CD4-positive, alpha-beta T cell (primary cell): ENCODE results near the gene CAMK4. TPM values are rescaled to one million over a fixed set of nuclear protein-coding genes. Genes with fewer than 3 reads are reported as not detected.
A peak's percentile ranks its signal among the peaks of the same experiment; 100 is the strongest.

Experiments used
- ATAC-seq: fragments of 200-7000 bp; cut with Tn5 transposase; one replicate; pipeline ENCODE4 v1.10.0; 2022; ENCODE audit warnings: mild to moderate bottlenecking; ENCODE audit not compliant: poor library complexity
- CTCF ChIA-PET: fragments of 350-600 bp; sonication (Branson Sonifier 250); formaldehyde crosslinking; loops from one replicate; lab custom pipeline; 2021; ENCODE audit warnings: antibody characterized with exemption, inconsistent platforms; lab: Charles Lee
- POLR2A ChIA-PET: fragments of 350-600 bp; sonication (Branson Sonifier 250); formaldehyde crosslinking; loops from one replicate; lab custom pipeline; 2021; ENCODE audit warnings: antibody characterized with exemption, inconsistent platforms; lab: Charles Lee
- DNase-seq, 14 experiments: peaks; one replicate each; pipeline ENCODE4 v3.0.0-alpha.2; 2013 to 2020; ENCODE audit warnings: mixed read lengths in 2 of 14
- H3K27ac ChIP-seq, 2 donors: one replicate each; pipeline versions ENCODE4 v1.5.1 to v1.7.0; 2013; ENCODE audit warnings: low read length in 2 of 2, low read depth in 1 of 2, mild to moderate bottlenecking in 1 of 2
- H3K27me3 ChIP-seq, 2 experiments: 1 replicate in 1 of 2; 2 replicates in 1 of 2; pipeline versions ENCODE4 v1.6.1 to v1.7.0; 2013; ENCODE audit warnings: low read length in 2 of 2, control low read depth in 1 of 2, mild to moderate bottlenecking in 1 of 2, moderate library complexity in 1 of 2; ENCODE audit not compliant: insufficient read depth in 2 of 2, control insufficient read depth in 1 of 2
- H3K36me3 ChIP-seq: one replicate; pipeline ENCODE4 v1.6.1; 2013; ENCODE audit warnings: low read length, control low read depth; ENCODE audit not compliant: insufficient read depth
- H3K4me1 ChIP-seq: one replicate; pipeline ENCODE4 v1.6.1; 2013; ENCODE audit warnings: low read length, control low read depth; ENCODE audit not compliant: insufficient read depth
- H3K4me3 ChIP-seq: one replicate; pipeline ENCODE4 v1.5.1; 2013; ENCODE audit warnings: mild to moderate bottlenecking, low read length, moderate library complexity
- H3K9me3 ChIP-seq, 2 experiments: 1 replicate in 1 of 2; 2 replicates in 1 of 2; pipeline versions ENCODE4 v1.6.1 to v1.7.0; 2013; ENCODE audit warnings: low read length in 2 of 2, mild to moderate bottlenecking in 2 of 2, control low read depth in 1 of 2, moderate library complexity in 1 of 2; ENCODE audit not compliant: control insufficient read depth in 1 of 2, insufficient read depth in 1 of 2
- H3K27ac Mint-ChIP-seq: one replicate; pipeline ENCODE4 v1.8.0; 2020; ENCODE audit warnings: mixed read lengths
- H3K27me3 Mint-ChIP-seq: one replicate; pipeline ENCODE4 v1.8.0; 2021; ENCODE audit warnings: mixed read lengths
- H3K36me3 Mint-ChIP-seq: one replicate; pipeline ENCODE4 v1.8.0; 2021; ENCODE audit warnings: low read depth, mixed read lengths
- H3K4me1 Mint-ChIP-seq: one replicate; pipeline ENCODE4 v1.8.0; 2021; ENCODE audit warnings: low read depth, mixed read lengths
- H3K4me3 Mint-ChIP-seq: one replicate; pipeline ENCODE4 v1.8.0; 2020; ENCODE audit warnings: mild to moderate bottlenecking, mixed read lengths
- H3K9me3 Mint-ChIP-seq: one replicate; pipeline ENCODE4 v1.8.0; 2020; ENCODE audit warnings: mixed read lengths
- CTCF ChIP-seq: fragments of 200-600 bp; IDR thresholded peaks from one replicate; pipeline ENCODE4 v1.8.0; 2022; ENCODE audit warnings: antibody characterized with exemption, mild to moderate bottlenecking
- intact Hi-C, 2 experiments: fragments of 100-400 bp; cut with DNase I in 1 of 2; cut with micrococcal nuclease in 1 of 2; formaldehyde crosslinking; loops; one replicate each; pipeline versions ENCODE4 v1.15.1 to v1.9.0; 2023 to 2025; cut with DNase I, micrococcal nuclease
- total RNA-seq, 174 experiments: library from RNA in 2 of 174; stranded (reverse) in 2 of 174; gene quantifications; one replicate each; pipeline ENCODE4 v1.2.3 and lab custom pipeline; 2021 to 2026

CAMK4 gene
- total RNA-seq, 2 experiments from 2014 or later: 202 to 225 TPM

GRCh38 chr5:111486926-111487325, 262.7 kb downstream of the CAMK4 start:
- CTCF ChIA-PET: no interaction called here

DNA sequence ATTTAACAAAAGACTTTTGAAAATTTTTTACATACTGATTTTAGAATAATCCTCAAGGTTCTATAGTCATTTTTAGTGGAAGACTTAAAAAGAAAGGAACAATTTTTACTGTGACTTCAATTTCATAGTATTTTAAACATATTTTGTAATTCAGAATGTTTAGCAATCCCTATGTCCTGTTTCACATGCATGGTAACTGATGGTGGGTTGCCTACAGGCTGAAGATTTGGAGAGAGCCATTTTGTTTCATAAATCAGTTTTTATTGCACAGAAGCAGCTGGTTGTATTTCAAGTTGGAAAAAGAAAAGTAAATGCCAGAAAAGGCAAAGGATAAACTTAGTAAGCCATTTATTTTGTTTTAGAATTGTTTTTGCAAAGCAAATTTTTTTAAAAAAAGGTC, 264.2 kb downstream of the CAMK4 start:
- H3K27ac Mint-ChIP-seq: no peak overlapping the region
- Histone ChIP-seq H3K9me3 (no peaks in the 10 kb centered on the region), H3K27me3 (no peaks in the 10 kb centered on the region), H3K27ac (no peak overlapping the region), H3K36me3 (peaks cover 49% of the 10 kb centered on the region), H3K4me1 (no peaks in the 10 kb centered on the region), H3K4me3 (no peak overlapping the region)
- ATAC-seq (no peak), DNase-seq (no peak)
- H3K27me3 Mint-ChIP-seq: no peaks in the 10 kb centered on the region
- ChIA-PET POLR2A (no interaction called here), CTCF (no interaction called here)
- H3K4me3 Mint-ChIP-seq: no peak overlapping the region
- intact Hi-C loops: no loop called here
- no peaks in the 10 kb centered on the region for H3K9me3 Mint-ChIP-seq
- H3K4me1 Mint-ChIP-seq: peaks cover 9% of the 10 kb centered on the region
- H3K36me3 Mint-ChIP-seq: peaks cover 41% of the 10 kb centered on the region
- TF ChIP-seq CTCF: no peak

More at GRCh38 chr5:111486926-111487325, 262.7 kb downstream of the CAMK4 start:
- DNase-seq (no peak), ATAC-seq (no peak)
- no peak overlapping the region for H3K27ac Mint-ChIP-seq
- H3K4me3 Mint-ChIP-seq: no peak overlapping the region
- Histone ChIP-seq H3K27me3 (no peaks in the 10 kb centered on the region), H3K4me1 (no peaks in the 10 kb centered on the region), H3K27ac (no peak overlapping the region), H3K9me3 (no peaks in the 10 kb centered on the region), H3K36me3 (peaks cover 62% of the 10 kb centered on the region), H3K4me3 (no peak overlapping the region)
- H3K36me3 Mint-ChIP-seq: peaks cover 47% of the 10 kb centered on the region
- no peaks in the 10 kb centered on the region for H3K4me1 Mint-ChIP-seq
- no peak for TF ChIP-seq CTCF
- H3K27me3 Mint-ChIP-seq: no peaks in the 10 kb centered on the region
- POLR2A ChIA-PET: no interaction called here
- H3K9me3 Mint-ChIP-seq: no peaks in the 10 kb centered on the region
- intact Hi-C loops: no loop called here

- Histone ChIP-seq H3K27ac (no peak overlapping the region), H3K4me1 (no peaks in the 10 kb centered on the region), H3K4me3 (no peak overlapping the region), H3K27me3 (no peaks in the 10 kb centered on the region), H3K36me3 (peaks cover 18% of the 10 kb centered on the region), H3K9me3 (no peaks in the 10 kb centered on the region)
- intact Hi-C loops: no loop called here
- ChIA-PET POLR2A (interaction anchor here (0.8 kb wide), 1 partner anchor 37 kb away, joined by 3 read pairs; no protein-coding TSS in a partner anchor), CTCF (interaction anchor here (0.5 kb wide), 1 partner anchor 26 kb away, joined by 3 read pairs; no protein-coding TSS in a partner anchor)
- no peak for DNase-seq
- TF ChIP-seq CTCF: no peak
- no peak for ATAC-seq
- Mint-ChIP-seq H3K27me3 (no peaks in the 10 kb centered on the region), H3K4me3 (no peak overlapping the region), H3K36me3 (peaks cover 19% of the 10 kb centered on the region), H3K27ac (peak overlapping the region; percentile 54), H3K9me3 (no peaks in the 10 kb centered on the region), H3K4me1 (peaks cover 19% of the 10 kb centered on the region)
Measured at GRCh38 chr5:111493031-111493430, 268.8 kb downstream of the CAMK4 start.
